Activated T-cell treated with anti-CD3 and anti-CD28 coated beads, Interleukin-2, amount 50 U/mL, for 72 hours (primary cell): ENCODE data around the gene KTN1. TPM values are rescaled to one million over a fixed set of nuclear protein-coding genes. Genes with fewer than 3 reads are reported as not detected.

ENCODE experiments used
- ATAC-seq, 2 donors: fragments of 150-1000 bp; cut with Tn5 transposase; replicated peaks in 1 of 2; 2 replicates each; pipeline ENCODE4 v1.10.0; 2021; ENCODE audit warnings: moderate library complexity in 2 of 2, mild to moderate bottlenecking in 1 of 2
- DNase-seq, 2 donors: peaks; one replicate each; pipeline ENCODE4 v3.0.0; 2021 to 2022; ENCODE audit warnings: mixed read lengths in 1 of 2
- H3K27ac Mint-ChIP-seq: one replicate; pipeline ENCODE4 v1.8.0; 2022; ENCODE audit warnings: mild to moderate bottlenecking, moderate library complexity, mixed read lengths
- H3K27me3 Mint-ChIP-seq: one replicate; pipeline ENCODE4 v1.8.0; 2022; ENCODE audit warnings: low read depth, mixed read lengths
- H3K36me3 Mint-ChIP-seq, 2 donors: one replicate each; pipeline ENCODE4 v1.8.0; 2022; ENCODE audit warnings: mixed read lengths in 2 of 2, mild to moderate bottlenecking in 1 of 2; ENCODE audit not compliant: insufficient read depth in 2 of 2
- H3K4me1 Mint-ChIP-seq: one replicate; pipeline ENCODE4 v1.8.0; 2022; ENCODE audit warnings: low read depth, mixed read lengths
- H3K4me3 Mint-ChIP-seq, 2 donors: one replicate each; pipeline ENCODE4 v1.8.0; 2022; ENCODE audit warnings: mild to moderate bottlenecking in 2 of 2, mixed read lengths in 2 of 2, moderate library complexity in 2 of 2
- H3K9me3 Mint-ChIP-seq, 2 donors: one replicate each; pipeline ENCODE4 v1.8.0; 2022; ENCODE audit warnings: mixed read lengths in 2 of 2
- total RNA-seq, 2 donors: library from RNA; stranded (reverse); gene quantifications; one replicate each; pipeline ENCODE4 v1.2.3, GENCODE V29; 2022

Gene KTN1
- total RNA-seq, 2 donors from 2014 or later, result 144 TPM

DNA sequence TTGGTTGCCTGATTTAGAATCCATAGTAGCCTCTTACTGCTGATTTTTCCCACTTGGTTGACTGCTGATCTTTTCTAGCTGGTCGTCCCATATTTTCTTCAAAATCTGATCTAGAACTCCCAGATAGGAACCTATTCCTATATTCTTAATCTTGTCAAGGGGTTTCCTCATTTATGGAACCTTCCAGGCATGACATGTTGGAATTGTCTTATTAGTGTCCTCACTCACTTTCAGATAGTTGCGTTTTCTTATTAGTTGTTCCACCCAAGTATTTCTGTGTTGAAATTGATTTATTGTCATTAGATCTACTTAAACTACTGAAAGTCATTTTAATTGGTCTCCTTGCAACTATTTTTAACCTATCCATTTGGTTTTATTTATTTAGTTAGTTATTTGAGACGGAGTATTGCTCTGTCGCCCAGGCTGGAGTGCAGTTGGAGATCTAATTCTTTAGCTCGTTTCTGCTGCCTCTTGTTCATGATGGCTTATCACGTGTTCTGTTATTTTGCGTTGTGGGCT is 25.0 kb downstream of the KTN1 start:
- no peak overlapping the region for H3K27ac Mint-ChIP-seq
- no peak overlapping the region for H3K4me3 Mint-ChIP-seq
- H3K27me3 Mint-ChIP-seq, result no peaks in the 10 kb centered on the region
- no peak for DNase-seq
- peaks cover 0 to 8% of the 10 kb centered on the region in 2 donors for H3K36me3 Mint-ChIP-seq
- H3K9me3 Mint-ChIP-seq, result no peaks in the 10 kb centered on the region
- peaks cover 30% of the 10 kb centered on the region for H3K4me1 Mint-ChIP-seq
- ATAC-seq, result no peak

DNA sequence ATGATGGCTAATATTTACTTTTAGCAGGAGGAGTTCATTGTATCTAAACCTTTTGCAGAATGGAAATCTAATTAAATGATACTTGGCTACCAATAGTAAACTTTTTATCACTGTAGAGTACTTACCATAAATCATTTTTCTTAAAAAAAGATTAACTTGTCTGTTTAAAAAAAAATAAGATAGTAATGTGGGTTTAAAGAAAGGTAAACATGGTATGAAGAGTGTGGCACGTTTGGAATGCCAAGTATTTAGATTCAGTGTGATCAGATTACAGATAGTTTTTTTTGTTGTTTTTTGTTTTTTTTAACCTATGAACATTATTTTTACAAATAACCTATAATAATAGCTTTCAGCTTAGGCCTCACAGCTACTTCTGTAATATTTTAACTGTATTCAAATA is 25.8 kb downstream of the KTN1 start:
- Mint-ChIP-seq H3K4me1 (peaks cover 24% of the 10 kb centered on the region), H3K9me3 (no peaks in the 10 kb centered on the region), H3K27ac (no peak overlapping the region), H3K36me3 (peaks cover 0 to 8% of the 10 kb centered on the region in 2 donors), H3K27me3 (no peaks in the 10 kb centered on the region), H3K4me3 (no peak overlapping the region)
- DNase-seq (no peak), ATAC-seq (no peak)

DNA sequence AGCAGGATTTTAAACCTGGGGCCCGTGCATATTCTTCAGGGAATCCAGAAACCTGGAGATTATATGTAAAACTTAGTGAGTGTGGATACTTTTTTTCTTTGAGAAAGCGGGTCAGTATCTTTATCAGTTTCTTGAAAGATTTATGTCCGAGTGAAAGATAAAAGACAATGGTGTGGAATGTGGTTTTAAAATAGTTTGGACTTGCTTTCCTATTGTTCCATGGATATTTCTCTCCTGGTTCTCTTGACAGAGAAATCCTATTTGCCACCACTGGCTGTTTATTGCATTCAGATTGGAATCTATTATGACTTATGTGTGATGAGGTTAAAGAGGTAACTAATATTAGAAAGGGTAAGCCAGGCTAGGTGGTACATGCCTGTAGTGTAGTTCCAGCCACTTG is 27.4 kb downstream of the KTN1 start:
- ATAC-seq, result no peak
- Mint-ChIP-seq H3K4me3 (no peak overlapping the region), H3K9me3 (no peaks in the 10 kb centered on the region), H3K27me3 (no peaks in the 10 kb centered on the region), H3K36me3 (peaks cover 3 to 8% of the 10 kb centered on the region in 2 donors), H3K4me1 (peaks cover 10% of the 10 kb centered on the region), H3K27ac (no peak overlapping the region)
- no peak for DNase-seq

DNA sequence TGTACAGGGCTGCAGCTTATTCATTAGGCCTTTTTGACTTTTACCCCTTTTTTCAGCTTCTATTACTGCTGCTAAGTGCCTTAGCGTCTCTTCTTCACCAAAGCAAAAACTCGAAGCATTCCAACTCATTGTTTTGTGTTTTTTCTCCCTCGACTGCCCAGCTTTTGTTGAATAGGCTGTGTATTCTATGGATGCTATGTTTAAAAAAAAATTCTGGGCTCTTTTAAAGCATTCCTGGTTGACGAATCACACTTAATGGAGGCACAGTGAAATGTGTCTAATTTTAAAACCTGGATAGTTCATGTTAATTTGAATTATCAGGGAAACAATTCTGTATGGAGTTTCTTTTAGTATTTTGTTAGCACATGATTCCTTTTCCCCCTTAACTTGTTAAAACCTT is 29.7 kb downstream of the KTN1 start:
- no peaks in the 10 kb centered on the region for H3K9me3 Mint-ChIP-seq
- peaks cover 3 to 15% of the 10 kb centered on the region in 2 donors for H3K36me3 Mint-ChIP-seq
- ATAC-seq (no peak), DNase-seq (no peak)
- H3K4me1 Mint-ChIP-seq, result peaks cover 10% of the 10 kb centered on the region
- no peak overlapping the region for H3K27ac Mint-ChIP-seq
- H3K4me3 Mint-ChIP-seq, result no peak overlapping the region
- H3K27me3 Mint-ChIP-seq, result no peaks in the 10 kb centered on the region

DNA sequence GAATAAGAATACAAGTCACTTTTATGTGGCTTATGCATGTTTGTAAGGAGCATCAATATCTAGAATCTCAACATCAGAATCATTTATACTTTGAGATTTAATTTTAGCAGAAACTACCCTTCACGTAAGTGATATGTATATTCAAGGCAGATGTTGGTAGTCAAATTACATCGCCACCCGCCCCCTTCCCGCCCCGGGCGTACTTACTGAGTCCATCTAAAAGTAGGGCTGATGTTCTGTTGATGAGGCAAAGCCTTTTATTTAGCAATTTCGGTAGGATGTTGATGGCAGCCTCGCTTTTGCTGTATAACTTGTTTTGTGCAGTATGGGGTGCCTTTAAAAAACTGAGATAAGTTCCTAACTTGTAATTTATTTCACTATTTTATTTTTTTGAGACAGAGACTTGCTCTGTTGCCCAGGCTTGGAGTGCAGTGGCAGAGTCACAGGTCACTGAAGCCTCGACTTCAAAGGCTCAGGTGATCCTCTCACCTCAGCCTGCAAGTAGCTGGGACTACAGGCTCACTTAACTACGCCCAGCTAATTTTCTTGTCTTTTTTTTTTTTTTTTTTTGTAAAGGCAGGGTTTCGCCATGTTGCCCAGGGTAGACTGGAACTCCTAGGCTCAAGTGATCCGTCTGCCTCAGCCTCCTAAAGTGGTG is 30.8 kb downstream of the KTN1 start:
- Mint-ChIP-seq H3K27me3 (no peaks in the 10 kb centered on the region), H3K4me1 (peaks cover 10% of the 10 kb centered on the region), H3K27ac (no peak overlapping the region), H3K36me3 (peaks cover 3 to 18% of the 10 kb centered on the region in 2 donors), H3K4me3 (no peak overlapping the region), H3K9me3 (no peaks in the 10 kb centered on the region)
- no peak for DNase-seq
- ATAC-seq, result no peak

DNA sequence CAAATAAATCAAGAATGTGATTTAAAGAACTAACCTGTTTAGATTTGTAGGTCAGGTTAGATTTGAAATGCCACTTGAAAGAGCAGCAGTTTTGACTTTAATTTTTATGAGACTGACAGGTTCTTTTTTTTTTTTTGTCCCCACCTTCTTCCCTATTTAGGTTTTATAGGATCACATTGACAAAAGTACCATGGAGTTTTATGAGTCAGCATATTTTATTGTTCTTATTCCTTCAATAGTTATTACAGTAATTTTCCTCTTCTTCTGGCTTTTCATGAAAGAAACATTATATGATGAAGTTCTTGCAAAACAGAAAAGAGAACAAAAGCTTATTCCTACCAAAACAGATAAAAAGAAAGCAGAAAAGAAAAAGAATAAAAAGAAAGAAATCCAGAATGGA is 31.9 kb downstream of the KTN1 start:
- DNase-seq (no peak), ATAC-seq (no peak)
- peaks cover 5 to 22% of the 10 kb centered on the region in 2 donors for H3K36me3 Mint-ChIP-seq
- no peaks in the 10 kb centered on the region for H3K27me3 Mint-ChIP-seq
- H3K9me3 Mint-ChIP-seq, result no peaks in the 10 kb centered on the region
- peak overlapping the region; percentile 43 for H3K27ac Mint-ChIP-seq
- peaks cover 5% of the 10 kb centered on the region for H3K4me1 Mint-ChIP-seq
- H3K4me3 Mint-ChIP-seq, result no peak overlapping the region

DNA sequence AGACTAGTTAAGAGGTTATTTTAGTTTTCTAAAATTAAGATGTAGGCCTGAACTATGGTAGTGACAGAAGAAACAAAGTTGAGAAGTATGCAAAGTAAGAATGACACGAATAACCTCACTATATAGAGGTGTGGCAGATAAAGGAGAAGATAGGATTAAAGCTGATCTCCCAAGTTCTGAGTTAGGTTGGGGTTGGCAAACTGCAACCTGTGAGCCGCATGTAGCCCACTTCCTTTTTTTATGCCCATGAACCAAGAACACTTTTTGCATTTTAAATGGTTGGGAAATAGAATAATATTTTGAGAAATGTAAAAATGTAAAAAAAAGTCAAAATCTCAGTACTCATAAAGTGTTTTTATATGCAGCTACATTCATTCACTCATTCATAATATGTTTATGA is 34.3 kb downstream of the KTN1 start:
- no peaks in the 10 kb centered on the region for H3K9me3 Mint-ChIP-seq
- ATAC-seq (no peak), DNase-seq (no peak)
- no peak overlapping the region for H3K4me3 Mint-ChIP-seq
- no peaks in the 10 kb centered on the region for H3K27me3 Mint-ChIP-seq
- no peak overlapping the region for H3K27ac Mint-ChIP-seq
- peaks cover 9 to 34% of the 10 kb centered on the region in 2 donors for H3K36me3 Mint-ChIP-seq
- H3K4me1 Mint-ChIP-seq, result peaks cover under 1% of the 10 kb centered on the region

DNA sequence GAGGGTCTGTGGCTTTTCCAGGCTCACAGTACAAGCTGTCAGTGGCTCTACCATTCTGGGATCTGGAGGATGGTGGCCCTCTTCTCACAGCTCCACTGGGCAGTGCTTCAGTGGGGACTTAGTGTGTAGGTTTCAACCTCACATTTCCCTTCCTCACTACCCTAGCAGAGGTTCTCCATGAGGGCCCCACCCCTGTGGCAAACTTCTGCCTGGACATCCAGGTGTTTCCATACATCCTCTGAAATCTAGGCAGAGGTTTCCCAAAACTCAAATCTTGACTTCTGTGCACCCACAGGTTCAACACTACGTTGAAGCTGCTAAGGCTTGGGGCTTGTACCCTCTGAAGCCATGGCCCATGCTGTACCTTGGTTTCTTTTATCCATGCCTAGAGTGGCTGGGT is 40.3 kb downstream of the KTN1 start:
- H3K27ac Mint-ChIP-seq, result no peak overlapping the region
- peaks cover 0 to 4% of the 10 kb centered on the region in 2 donors for H3K9me3 Mint-ChIP-seq
- peaks cover 17 to 47% of the 10 kb centered on the region in 2 donors for H3K36me3 Mint-ChIP-seq
- no peak overlapping the region for H3K4me3 Mint-ChIP-seq
- no peak for ATAC-seq
- H3K27me3 Mint-ChIP-seq, result no peaks in the 10 kb centered on the region
- H3K4me1 Mint-ChIP-seq, result no peaks in the 10 kb centered on the region
- DNase-seq, result no peak

DNA sequence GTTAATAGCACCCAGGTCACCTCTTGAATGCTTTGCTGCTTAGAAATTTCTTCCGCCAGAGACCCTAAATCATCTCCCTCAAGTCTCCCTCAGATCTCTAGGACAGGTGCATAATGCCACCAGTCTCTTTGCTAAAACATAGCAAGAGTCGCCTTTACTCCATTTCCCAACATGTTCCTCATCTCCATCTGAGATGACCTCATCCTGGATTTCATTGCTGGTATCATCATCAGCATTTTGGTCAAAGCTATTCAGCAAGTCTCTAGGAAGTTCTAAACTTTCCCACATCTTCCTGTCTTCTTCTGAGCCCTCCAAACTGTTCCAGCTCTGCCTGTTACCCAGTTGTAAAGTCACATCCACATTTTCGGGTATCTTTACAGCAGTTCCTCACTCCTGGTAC is 41.0 kb downstream of the KTN1 start:
- H3K27me3 Mint-ChIP-seq, result no peaks in the 10 kb centered on the region
- no peaks in the 10 kb centered on the region for H3K4me1 Mint-ChIP-seq
- H3K4me3 Mint-ChIP-seq, result no peak overlapping the region
- no peak for ATAC-seq
- peaks cover 17 to 46% of the 10 kb centered on the region in 2 donors for H3K36me3 Mint-ChIP-seq
- no peak for DNase-seq
- H3K9me3 Mint-ChIP-seq, result peaks cover 0 to 4% of the 10 kb centered on the region in 2 donors
- no peak overlapping the region for H3K27ac Mint-ChIP-seq

DNA sequence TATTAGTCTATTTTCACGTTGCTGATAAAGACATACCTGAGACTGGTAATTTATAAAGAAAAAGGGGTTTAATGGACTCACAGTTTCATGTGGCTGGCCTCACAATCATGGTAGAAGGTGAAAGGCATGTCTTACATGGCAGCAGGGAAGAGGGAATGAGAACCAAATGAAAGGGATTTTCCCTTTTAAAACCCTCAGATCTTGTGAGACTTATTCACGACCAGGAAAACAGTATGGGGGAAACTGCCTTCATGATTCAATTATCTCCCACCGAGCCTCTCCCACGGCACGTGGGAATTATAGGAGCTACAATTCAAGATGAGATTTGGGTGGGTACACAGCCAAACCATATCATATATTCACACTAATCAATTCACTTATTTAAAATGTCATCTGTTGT is 41.4 kb downstream of the KTN1 start:
- Mint-ChIP-seq H3K4me1 (no peaks in the 10 kb centered on the region), H3K9me3 (peaks cover 0 to 4% of the 10 kb centered on the region in 2 donors), H3K4me3 (no peak overlapping the region), H3K27me3 (no peaks in the 10 kb centered on the region), H3K27ac (no peak overlapping the region), H3K36me3 (peaks cover 15 to 45% of the 10 kb centered on the region in 2 donors)
- ATAC-seq (no peak), DNase-seq (no peak)

DNA sequence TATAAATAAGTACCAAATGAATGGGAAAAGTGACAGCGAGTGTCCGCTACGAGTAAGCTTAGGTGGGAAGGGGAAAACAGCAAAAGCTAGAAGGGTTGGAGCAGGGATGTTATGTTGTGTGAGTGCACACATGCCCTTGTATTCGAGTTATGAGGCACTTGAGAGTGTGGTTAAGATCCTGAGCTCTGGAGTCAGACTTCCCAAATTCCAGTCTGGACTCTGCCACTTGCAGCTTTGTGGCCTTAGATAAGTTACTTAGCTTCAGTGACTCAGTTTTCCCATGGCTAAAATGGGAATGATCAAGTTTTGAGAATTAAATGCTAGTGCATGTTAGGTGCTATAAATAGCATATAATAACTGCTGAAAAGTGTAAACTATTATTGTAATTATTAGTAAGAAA is 44.9 kb downstream of the KTN1 start:
- H3K36me3 Mint-ChIP-seq, result peaks cover 13 to 36% of the 10 kb centered on the region in 2 donors
- peaks cover 0 to 4% of the 10 kb centered on the region in 2 donors for H3K9me3 Mint-ChIP-seq
- no peaks in the 10 kb centered on the region for H3K4me1 Mint-ChIP-seq
- H3K27me3 Mint-ChIP-seq, result no peaks in the 10 kb centered on the region
- DNase-seq (no peak), ATAC-seq (no peak)
- H3K4me3 Mint-ChIP-seq, result no peak overlapping the region
- no peak overlapping the region for H3K27ac Mint-ChIP-seq

DNA sequence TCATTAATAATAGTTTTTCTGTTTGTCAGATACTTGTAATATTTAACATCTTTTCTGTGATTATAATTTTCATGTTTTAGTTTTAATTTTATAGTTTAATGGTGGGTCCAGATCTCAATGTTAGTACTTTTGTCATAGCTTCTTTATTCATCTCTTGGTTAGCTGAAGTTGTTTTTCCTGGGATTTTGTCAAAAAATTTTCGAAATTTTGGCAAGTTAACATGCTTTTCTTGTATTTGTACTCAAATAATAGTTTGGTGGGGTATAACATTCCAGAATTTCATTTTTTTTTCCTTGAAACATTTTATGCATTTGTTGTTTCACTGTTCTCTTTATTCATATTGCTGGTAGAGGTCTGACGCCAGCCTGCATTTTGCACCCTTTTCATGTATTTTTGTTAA is 45.5 kb downstream of the KTN1 start:
- H3K9me3 Mint-ChIP-seq, result peaks cover 0 to 4% of the 10 kb centered on the region in 2 donors
- peaks cover 14 to 34% of the 10 kb centered on the region in 2 donors for H3K36me3 Mint-ChIP-seq
- H3K27ac Mint-ChIP-seq, result no peak overlapping the region
- no peaks in the 10 kb centered on the region for H3K4me1 Mint-ChIP-seq
- H3K4me3 Mint-ChIP-seq, result no peak overlapping the region
- no peaks in the 10 kb centered on the region for H3K27me3 Mint-ChIP-seq
- no peak for DNase-seq
- no peak for ATAC-seq

DNA sequence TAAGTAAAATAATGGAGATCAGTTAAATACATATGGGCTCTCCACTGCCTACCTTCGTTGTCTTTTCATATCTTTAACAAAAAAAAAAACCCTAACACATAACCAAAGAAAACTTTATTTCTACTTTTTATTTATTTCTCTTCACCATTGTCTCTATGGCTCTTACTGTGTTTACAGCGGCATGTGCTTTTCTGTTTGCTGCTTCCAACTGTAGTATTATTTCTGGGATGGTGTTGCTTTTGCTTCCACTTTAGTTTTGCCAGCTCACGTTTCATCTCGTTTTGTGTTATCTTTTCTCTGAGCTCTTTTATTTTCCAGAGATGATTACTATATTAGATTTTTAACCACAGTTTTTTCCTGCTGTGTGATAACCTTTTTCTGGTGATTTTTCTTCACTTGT is 46.1 kb downstream of the KTN1 start:
- peak overlapping the region; percentile 48 for H3K27ac Mint-ChIP-seq
- ATAC-seq (no peak), DNase-seq (no peak)
- H3K4me3 Mint-ChIP-seq, result no peak overlapping the region
- H3K4me1 Mint-ChIP-seq, result no peaks in the 10 kb centered on the region
- H3K36me3 Mint-ChIP-seq, result peaks cover 8 to 27% of the 10 kb centered on the region in 2 donors
- no peaks in the 10 kb centered on the region for H3K9me3 Mint-ChIP-seq
- no peaks in the 10 kb centered on the region for H3K27me3 Mint-ChIP-seq

DNA sequence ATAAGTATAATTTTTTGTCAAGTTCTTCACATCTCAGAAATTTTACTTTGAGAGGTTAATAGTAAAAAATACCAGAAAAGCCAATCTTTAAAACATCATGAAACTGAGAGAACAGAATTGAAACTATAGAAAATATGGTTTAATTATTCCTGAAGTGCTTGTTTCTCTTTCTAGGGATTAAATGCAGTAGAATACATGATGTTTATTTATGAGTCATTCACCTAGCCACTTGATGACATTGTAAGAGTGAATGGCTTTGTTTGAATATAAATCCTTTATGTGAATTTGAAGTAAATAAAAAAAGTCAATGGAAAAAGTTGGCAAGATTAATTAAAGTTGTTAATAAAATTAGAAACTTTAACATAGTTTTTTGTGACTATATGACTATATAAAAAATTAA is 48.4 kb downstream of the KTN1 start:
- Mint-ChIP-seq H3K4me3 (no peak overlapping the region), H3K36me3 (peaks cover 7 to 22% of the 10 kb centered on the region in 2 donors), H3K4me1 (no peaks in the 10 kb centered on the region), H3K27me3 (no peaks in the 10 kb centered on the region), H3K27ac (no peak overlapping the region), H3K9me3 (no peaks in the 10 kb centered on the region)
- DNase-seq (no peak), ATAC-seq (no peak)
